IPS-15b (cell line): ENCODE results near the gene PC.
"Not testable (repeated sequence)": the region's sequence is repeated elsewhere in the genome, so short reads cannot be mapped to it uniquely, and the experiment has no call there.

Experiments
- H3K27me3 ChIP-seq: one replicate; pipeline ENCODE4 v1.6.1; 2013; ENCODE audit warnings: low read length; ENCODE audit not compliant: control insufficient read depth, insufficient read depth
- H3K36me3 ChIP-seq: one replicate; pipeline ENCODE4 v1.6.1; 2013; ENCODE audit warnings: low read length; ENCODE audit not compliant: control insufficient read depth, insufficient read depth
- H3K4me1 ChIP-seq: one replicate; pipeline ENCODE4 v1.6.1; 2013; ENCODE audit warnings: mild to moderate bottlenecking, low read length; ENCODE audit not compliant: control insufficient read depth, insufficient read depth
- H3K4me3 ChIP-seq: one replicate; pipeline ENCODE4 v1.5.1; 2013; ENCODE audit warnings: low read depth, low read length
- H3K9ac ChIP-seq: one replicate; pipeline ENCODE4 v1.6.1; 2013; ENCODE audit warnings: low read depth, mild to moderate bottlenecking, low read length
- H3K9me3 ChIP-seq: one replicate; pipeline ENCODE4 v1.6.1; 2013; ENCODE audit warnings: mild to moderate bottlenecking, low read length; ENCODE audit not compliant: control insufficient read depth, insufficient read depth

Gene PC

DNA sequence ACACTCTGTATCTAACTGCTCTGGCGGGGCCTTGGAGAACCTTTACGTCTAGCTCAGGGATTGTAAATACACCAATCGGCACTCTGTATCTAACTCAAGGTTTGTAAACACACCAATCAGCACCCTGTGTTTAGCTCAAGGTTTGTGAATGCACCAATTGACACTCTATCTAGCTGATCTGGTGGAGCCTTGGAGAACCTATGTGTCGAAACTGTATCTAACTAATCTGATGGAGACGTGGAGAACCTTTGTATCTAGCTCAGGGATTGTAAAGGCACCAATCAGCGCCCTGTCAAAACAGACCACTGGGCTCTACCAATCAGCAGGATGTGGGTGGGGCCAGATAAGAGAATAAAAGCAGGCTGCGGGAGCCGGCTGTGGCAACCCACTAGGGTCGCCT is 31.2 kb upstream of the PC start:
- H3K36me3 ChIP-seq, H3K27me3 ChIP-seq, H3K4me1 ChIP-seq, H3K9ac ChIP-seq, H3K9me3 ChIP-seq, H3K4me3 ChIP-seq: not testable (repeated sequence)

GRCh38 chr11:66988741-66989140 is 30.6 kb upstream of the PC start:
- not testable (repeated sequence) for H3K36me3 ChIP-seq, H3K4me3 ChIP-seq, H3K9ac ChIP-seq, H3K27me3 ChIP-seq, H3K4me1 ChIP-seq, H3K9me3 ChIP-seq

- no peaks in the 10 kb centered on the region for H3K36me3 ChIP-seq
- H3K9me3 ChIP-seq, result no peaks in the 10 kb centered on the region
- H3K9ac ChIP-seq, result no peak overlapping the region
- H3K27me3 ChIP-seq, result no peaks in the 10 kb centered on the region
- H3K4me3 ChIP-seq, result no peak overlapping the region
- no peaks in the 10 kb centered on the region for H3K4me1 ChIP-seq
Measured at GRCh38 chr11:66987924-66988637, 29.9 kb upstream of the PC start.

- Histone ChIP-seq H3K27me3 (no peaks in the 10 kb centered on the region), H3K9ac (no peak overlapping the region), H3K36me3 (no peaks in the 10 kb centered on the region), H3K4me3 (no peak overlapping the region), H3K9me3 (no peaks in the 10 kb centered on the region), H3K4me1 (no peaks in the 10 kb centered on the region)
Measured at GRCh38 chr11:66987158-66987620, 29.0 kb upstream of the PC start.

DNA sequence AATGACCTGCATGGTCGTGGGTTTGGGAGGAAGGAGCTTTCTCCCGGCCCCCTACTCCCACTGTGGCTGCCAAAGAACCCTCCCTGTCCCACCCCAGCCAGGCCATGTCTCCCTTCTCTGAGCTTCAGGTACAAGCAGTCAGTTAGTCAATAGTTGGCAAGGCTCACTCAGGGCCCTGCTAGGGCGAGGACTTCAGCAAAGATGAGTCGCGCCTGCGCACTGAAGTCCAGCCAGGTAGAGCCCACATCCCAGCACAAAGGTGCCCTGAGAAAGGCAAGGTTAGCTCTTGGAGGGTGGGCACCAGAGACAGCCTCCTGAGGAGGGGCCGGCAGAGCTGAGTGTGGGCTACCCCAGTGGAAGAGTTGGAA is 28.0 kb upstream of the PC start:
- Histone ChIP-seq H3K36me3 (no peaks in the 10 kb centered on the region), H3K27me3 (no peaks in the 10 kb centered on the region), H3K4me3 (no peak overlapping the region), H3K9me3 (no peaks in the 10 kb centered on the region), H3K4me1 (no peaks in the 10 kb centered on the region), H3K9ac (no peak overlapping the region)

GRCh38 chr11:66985508-66986177 is 27.5 kb upstream of the PC start:
- no peaks in the 10 kb centered on the region for H3K27me3 ChIP-seq
- H3K4me3 ChIP-seq, result no peak overlapping the region
- no peak overlapping the region for H3K9ac ChIP-seq
- H3K36me3 ChIP-seq, result no peaks in the 10 kb centered on the region
- no peaks in the 10 kb centered on the region for H3K4me1 ChIP-seq
- no peaks in the 10 kb centered on the region for H3K9me3 ChIP-seq

GRCh38 chr11:66983275-66983924 is 25.2 kb upstream of the PC start:
- no peak overlapping the region for H3K9ac ChIP-seq
- no peaks in the 10 kb centered on the region for H3K4me1 ChIP-seq
- no peak overlapping the region for H3K4me3 ChIP-seq
- no peaks in the 10 kb centered on the region for H3K9me3 ChIP-seq
- no peaks in the 10 kb centered on the region for H3K36me3 ChIP-seq
- no peaks in the 10 kb centered on the region for H3K27me3 ChIP-seq

DNA sequence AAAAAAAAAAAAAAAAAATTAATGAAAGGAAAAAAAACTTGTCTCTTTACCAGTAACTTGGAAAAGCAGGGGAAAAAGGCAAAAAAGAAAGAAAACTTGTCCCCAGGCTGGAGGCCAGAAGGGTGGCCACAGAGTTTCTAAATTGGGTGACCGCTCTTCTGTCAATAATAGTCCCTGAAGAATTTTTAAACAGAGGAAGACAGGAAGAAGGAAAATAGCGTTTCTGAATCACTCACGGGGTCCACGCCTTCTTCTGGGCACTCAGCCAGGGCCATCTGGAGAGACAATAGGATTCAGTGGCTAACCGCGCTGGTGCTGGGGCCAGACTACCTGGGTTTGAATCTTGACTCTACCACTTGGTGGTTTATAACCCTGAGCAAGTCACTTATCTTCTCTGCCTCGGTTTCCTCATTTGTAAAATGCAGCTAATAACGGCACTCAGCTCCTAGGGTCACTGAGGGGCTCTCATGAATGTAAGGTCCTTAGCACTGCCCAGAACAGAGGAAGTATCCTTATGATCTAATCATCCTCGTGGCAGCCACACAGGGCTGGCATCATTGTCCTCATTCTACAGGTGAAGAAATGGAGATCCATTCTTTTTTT is 23.9 kb upstream of the PC start:
- H3K9me3 ChIP-seq, result no peaks in the 10 kb centered on the region

DNA sequence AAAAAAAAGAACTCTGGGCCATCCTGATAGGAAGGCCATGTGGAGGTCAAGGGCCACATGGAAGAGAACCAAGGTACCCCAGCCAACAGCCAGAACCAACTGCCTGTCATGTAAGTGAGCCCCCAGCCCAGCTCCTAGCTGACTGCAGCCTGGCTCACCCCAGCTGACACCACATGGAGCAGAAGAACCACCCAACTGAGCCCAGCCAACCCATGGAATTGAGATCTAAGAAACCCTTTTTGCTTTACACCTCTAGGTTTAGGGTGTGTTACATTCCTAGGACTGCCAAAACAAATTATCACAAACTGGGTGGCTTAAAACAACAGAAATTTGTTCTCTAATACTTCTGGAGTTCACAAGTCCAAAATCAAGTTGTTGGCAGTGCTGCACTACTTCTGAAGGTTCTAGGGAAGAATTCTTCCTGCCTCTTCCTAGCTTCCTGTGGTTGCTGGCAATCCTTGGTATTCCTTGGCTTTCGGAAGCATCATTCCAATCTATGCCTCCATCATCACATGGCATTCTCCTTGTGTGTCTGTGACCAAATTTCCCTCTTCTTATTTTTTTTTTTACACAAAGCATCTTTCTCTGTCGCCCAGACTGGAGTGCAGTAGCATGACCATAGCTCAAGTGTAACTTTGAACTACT is 21.3 kb upstream of the PC start:
- Histone ChIP-seq H3K9me3 (no peaks in the 10 kb centered on the region), H3K27me3 (no peaks in the 10 kb centered on the region), H3K4me3 (no peak overlapping the region), H3K9ac (no peak overlapping the region), H3K36me3 (no peaks in the 10 kb centered on the region), H3K4me1 (peaks cover 3% of the 10 kb centered on the region)

More for the DNA sequence above, 23.9 kb upstream of the PC start:
- no peaks in the 10 kb centered on the region for H3K36me3 ChIP-seq
- no peaks in the 10 kb centered on the region for H3K4me1 ChIP-seq
- no peak overlapping the region for H3K4me3 ChIP-seq
- H3K9ac ChIP-seq, result no peak overlapping the region
- no peaks in the 10 kb centered on the region for H3K27me3 ChIP-seq

DNA sequence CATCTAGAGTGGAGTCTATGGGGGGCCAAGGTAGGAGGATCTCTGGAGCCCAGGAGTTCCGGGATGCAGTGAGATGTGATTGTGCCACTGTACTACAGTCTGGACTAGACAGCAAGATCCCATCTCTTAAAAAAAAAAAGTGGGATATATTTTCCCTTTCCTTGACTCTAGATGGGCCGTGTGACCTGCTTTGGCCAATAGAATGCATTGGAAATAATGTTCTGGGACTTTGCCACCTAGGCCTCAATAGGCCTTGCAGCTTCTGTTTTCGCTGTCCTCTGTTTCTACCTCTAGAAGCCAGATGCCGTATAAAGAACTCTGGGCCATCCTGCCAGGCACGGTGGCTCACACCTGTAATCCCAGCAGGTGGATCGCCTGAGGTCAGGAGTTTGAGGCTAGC is 20.5 kb upstream of the PC start:
- H3K9ac ChIP-seq, result no peak overlapping the region

GRCh38 chr11:66978229-66978628 is 20.0 kb upstream of the PC start:
- Histone ChIP-seq H3K9ac (no peak overlapping the region), H3K4me1 (peaks cover 3% of the 10 kb centered on the region), H3K4me3 (no peak overlapping the region), H3K9me3 (no peaks in the 10 kb centered on the region), H3K36me3 (no peaks in the 10 kb centered on the region), H3K27me3 (no peaks in the 10 kb centered on the region)

More for the DNA sequence above, 20.5 kb upstream of the PC start:
- Histone ChIP-seq H3K27me3 (no peaks in the 10 kb centered on the region), H3K36me3 (no peaks in the 10 kb centered on the region), H3K4me3 (no peak overlapping the region), H3K9me3 (no peaks in the 10 kb centered on the region), H3K4me1 (peaks cover 3% of the 10 kb centered on the region)
